Measurements from ENCODE around the gene UBXN6. TPM values are rescaled to one million over a fixed set of nuclear protein-coding genes. Genes with fewer than 3 reads are reported as not detected.

UBXN6 gene
- total and polyA plus RNA-seq, 7 donors = 110 to 274 (median 134) TPM

DNA sequence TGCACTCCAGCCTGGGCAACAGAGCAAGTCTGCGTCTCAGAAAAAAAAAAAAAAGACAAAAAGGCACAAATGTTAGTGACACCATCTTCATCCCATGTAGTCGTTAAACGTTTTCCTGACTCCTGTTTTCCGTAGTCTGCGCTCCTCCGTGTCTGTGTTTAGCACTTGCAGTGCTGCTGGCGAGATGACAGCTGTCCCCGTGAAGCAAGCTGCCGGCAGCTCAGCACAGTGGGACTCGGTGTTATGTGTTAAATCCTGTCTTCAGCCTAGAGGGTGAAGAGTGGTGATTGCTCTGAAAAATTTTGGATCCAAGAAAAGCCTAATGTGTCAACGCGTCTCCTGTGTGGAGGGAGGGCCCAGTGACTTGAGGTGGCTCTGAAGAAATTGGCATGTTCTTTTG is 18.4 kb downstream of the UBXN6 start:
- TF ChIP-seq, protein P1, sequence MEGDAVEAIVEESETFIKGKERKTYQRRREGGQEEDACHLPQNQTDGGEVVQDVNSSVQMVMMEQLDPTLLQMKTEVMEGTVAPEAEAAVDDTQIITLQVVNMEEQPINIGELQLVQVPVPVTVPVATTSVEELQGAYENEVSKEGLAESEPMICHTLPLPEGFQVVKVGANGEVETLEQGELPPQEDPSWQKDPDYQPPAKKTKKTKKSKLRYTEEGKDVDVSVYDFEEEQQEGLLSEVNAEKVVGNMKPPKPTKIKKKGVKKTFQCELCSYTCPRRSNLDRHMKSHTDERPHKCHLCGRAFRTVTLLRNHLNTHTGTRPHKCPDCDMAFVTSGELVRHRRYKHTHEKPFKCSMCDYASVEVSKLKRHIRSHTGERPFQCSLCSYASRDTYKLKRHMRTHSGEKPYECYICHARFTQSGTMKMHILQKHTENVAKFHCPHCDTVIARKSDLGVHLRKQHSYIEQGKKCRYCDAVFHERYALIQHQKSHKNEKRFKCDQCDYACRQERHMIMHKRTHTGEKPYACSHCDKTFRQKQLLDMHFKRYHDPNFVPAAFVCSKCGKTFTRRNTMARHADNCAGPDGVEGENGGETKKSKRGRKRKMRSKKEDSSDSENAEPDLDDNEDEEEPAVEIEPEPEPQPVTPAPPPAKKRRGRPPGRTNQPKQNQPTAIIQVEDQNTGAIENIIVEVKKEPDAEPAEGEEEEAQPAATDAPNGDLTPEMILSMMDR (IDR thresholded peaks at IDR 0.05) = no peak
- no peaks in the 10 kb centered on the region for H3K4me1 ChIP-seq
- H3K4me3 ChIP-seq = no peak overlapping the region
- peaks cover 0 to 10% of the 10 kb centered on the region in 2 donors for H3K36me3 ChIP-seq (ENCODE audit: insufficient read depth in 1 of 2, low read depth in 1 of 2)
- ATAC-seq = no peak
- no peak overlapping the region for H3K27ac ChIP-seq
- no peak for DNase-seq
- intact Hi-C loops (cut with DNase I) = no loop called here
- H3K27me3 ChIP-seq (ENCODE audit: insufficient read depth in 3 of 3, low read length in 2 of 3) = no peaks in the 10 kb centered on the region
- 77 to 82% (median 81%) methylated on average over 12 of the region's 12 CpGs for WGBS, 3 donors
- H3K9me3 ChIP-seq = no peaks in the 10 kb centered on the region

GRCh38 chr19:4437103-4437502 is 20.5 kb downstream of the UBXN6 start:
- DNase-seq = no peak
- H3K9me3 ChIP-seq = no peaks in the 10 kb centered on the region
- TF ChIP-seq, protein P1 (IDR thresholded peaks at IDR 0.05) = no peak
- no peak overlapping the region for H3K4me3 ChIP-seq
- ATAC-seq = no peak
- no peaks in the 10 kb centered on the region for H3K27me3 ChIP-seq (ENCODE audit: insufficient read depth in 3 of 3, low read length in 2 of 3)
- H3K36me3 ChIP-seq (ENCODE audit: insufficient read depth in 1 of 2, low read depth in 1 of 2) = peaks cover 0 to 22% of the 10 kb centered on the region in 2 donors
- intact Hi-C loops (cut with DNase I) = no loop called here
- no peak overlapping the region for H3K27ac ChIP-seq
- WGBS, 3 donors = 93 to 95% (median 94%) methylated on average over 10 of the region's 10 CpGs
- H3K4me1 ChIP-seq = no peaks in the 10 kb centered on the region

- 79 to 85% (median 84%) methylated on average over 7 of the region's 7 CpGs for WGBS, 3 donors
- H3K4me3 ChIP-seq = no peak overlapping the region
- ATAC-seq (peak in 1 of 4 donors; percentile 13), DNase-seq (no peak)
- TF ChIP-seq, protein P1 (IDR thresholded peaks at IDR 0.05) = no peak
- H3K36me3 ChIP-seq (ENCODE audit: insufficient read depth in 1 of 2, low read depth in 1 of 2) = peaks cover 0 to 22% of the 10 kb centered on the region in 2 donors
- no peak overlapping the region for H3K27ac ChIP-seq
- H3K4me1 ChIP-seq = no peaks in the 10 kb centered on the region
- no peaks in the 10 kb centered on the region for H3K27me3 ChIP-seq (ENCODE audit: insufficient read depth in 3 of 3, low read length in 2 of 3)
- intact Hi-C loops (cut with DNase I) = no loop called here
- no peaks in the 10 kb centered on the region for H3K9me3 ChIP-seq
Measured at GRCh38 chr19:4436231-4436630, 21.4 kb downstream of the UBXN6 start.

DNA sequence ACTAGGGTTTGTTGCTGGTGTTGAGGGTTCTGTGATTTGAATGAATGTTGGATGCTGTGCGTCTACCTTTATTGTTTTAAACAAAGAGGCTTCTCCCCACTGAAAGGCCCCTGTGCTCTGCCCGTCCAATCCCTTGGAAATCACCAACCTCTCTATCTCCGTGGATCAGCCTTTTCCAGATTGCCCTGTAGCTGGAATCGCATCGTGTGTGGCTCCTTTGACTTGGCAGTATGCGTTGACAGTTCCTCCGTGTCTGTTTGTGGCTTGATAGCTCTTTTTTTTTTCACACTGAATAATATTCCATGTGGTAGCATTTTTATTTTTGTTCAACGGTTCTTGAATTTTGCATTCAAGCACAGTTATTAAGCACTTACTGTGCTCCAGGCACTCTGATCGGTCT is 23.2 kb downstream of the UBXN6 start:
- TF ChIP-seq, protein P1 (IDR thresholded peaks at IDR 0.05) = no peak
- WGBS, 3 donors = 90 to 93% (median 91%) methylated on average over 9 of the region's 9 CpGs

DNA sequence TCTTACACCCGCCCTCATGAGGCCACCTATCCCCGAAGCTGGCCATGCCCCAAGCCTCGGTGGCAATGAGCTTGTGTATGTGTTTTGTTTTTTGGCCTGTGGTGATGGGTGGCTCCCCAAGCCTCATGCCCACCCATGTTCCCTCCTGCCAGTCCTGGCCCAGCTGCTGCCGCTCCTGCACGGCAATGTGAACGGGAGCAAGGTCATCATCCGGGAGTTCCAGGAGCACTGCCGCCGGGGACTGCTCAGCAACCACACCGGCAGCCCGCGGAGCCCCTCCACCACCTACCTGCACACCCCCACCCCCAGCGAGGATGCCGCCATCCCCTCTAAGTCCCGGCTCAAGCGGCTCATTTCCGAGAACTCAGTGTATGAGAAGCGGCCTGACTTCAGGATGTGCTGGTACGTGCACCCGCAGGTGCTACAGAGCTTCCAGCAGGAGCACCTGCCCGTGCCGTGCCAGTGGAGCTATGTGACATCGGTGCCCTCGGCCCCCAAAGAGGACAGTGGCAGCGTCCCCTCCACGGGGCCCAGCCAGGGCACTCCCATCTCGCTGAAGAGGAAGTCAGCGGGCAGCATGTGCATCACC is 24.6 kb downstream of the UBXN6 start:
- 95 to 96% (median 95%) methylated on average over 26 to 28 of the region's 28 CpGs for WGBS, 3 donors
- no peaks in the 10 kb centered on the region for H3K27me3 ChIP-seq (ENCODE audit: insufficient read depth in 3 of 3, low read length in 2 of 3)
- no peak overlapping the region for H3K27ac ChIP-seq
- no peaks in the 10 kb centered on the region for H3K9me3 ChIP-seq
- intact Hi-C loops (cut with DNase I) = no loop called here
- ATAC-seq (no peak), DNase-seq (no peak)
- no peak overlapping the region for H3K4me3 ChIP-seq
- peaks cover 0 to 36% of the 10 kb centered on the region in 2 donors for H3K36me3 ChIP-seq (ENCODE audit: insufficient read depth in 1 of 2, low read depth in 1 of 2)
- no peaks in the 10 kb centered on the region for H3K4me1 ChIP-seq
- TF ChIP-seq, protein P1 (IDR thresholded peaks at IDR 0.05) = no peak

More for the DNA sequence above, 23.2 kb downstream of the UBXN6 start:
- no peaks in the 10 kb centered on the region for H3K27me3 ChIP-seq (ENCODE audit: insufficient read depth in 3 of 3, low read length in 2 of 3)
- ATAC-seq = no peak
- H3K4me1 ChIP-seq = no peaks in the 10 kb centered on the region
- no peaks in the 10 kb centered on the region for H3K9me3 ChIP-seq
- DNase-seq = no peak
- no peak overlapping the region for H3K27ac ChIP-seq
- peaks cover 0 to 31% of the 10 kb centered on the region in 2 donors for H3K36me3 ChIP-seq (ENCODE audit: insufficient read depth in 1 of 2, low read depth in 1 of 2)
- H3K4me3 ChIP-seq = no peak overlapping the region
- intact Hi-C loops (cut with DNase I) = no loop called here

Data from psoas muscle (tissue), 8 donors.